WTC11 (cell line): ENCODE measurements around the gene NUP62. TPM values are rescaled to one million over a fixed set of nuclear protein-coding genes. Genes with fewer than 3 reads are reported as not detected.

Experiments
- ATAC-seq: fragments of 200-7000 bp; cut with Tn5 transposase; 2 replicates; pipeline ENCODE4 v1.10.0; 2021; ENCODE audit warnings: mild to moderate bottlenecking, moderate library complexity
- CTCF ChIA-PET: fragments of 300-600 bp; sonication (Branson Sonifier 250); formaldehyde crosslinking; loops from one replicate; lab custom pipeline; 2021; ENCODE audit warnings: antibody characterized with exemption; lab: Charles Lee
- POLR2A ChIA-PET: fragments of 350-600 bp; sonication (Branson Sonifier 250); formaldehyde crosslinking; loops from one replicate; lab custom pipeline; 2021; ENCODE audit warnings: antibody characterized with exemption; lab: Charles Lee
- DNase-seq: peaks from one replicate; pipeline ENCODE4 v3.0.0; 2021; ENCODE audit warnings: low spot score
- H3K27ac Mint-ChIP-seq: 2 replicates; pipeline ENCODE4 v1.8.0; 2021; ENCODE audit warnings: mixed read lengths
- H3K27me3 Mint-ChIP-seq: 2 replicates; pipeline ENCODE4 v1.8.0; 2021; ENCODE audit warnings: low read depth, mild to moderate bottlenecking, moderate library complexity, mixed read lengths
- H3K36me3 Mint-ChIP-seq: 2 replicates; pipeline ENCODE4 v1.8.0; 2021; ENCODE audit warnings: mixed read lengths
- H3K4me1 Mint-ChIP-seq: 2 replicates; pipeline ENCODE4 v1.8.0; 2022; ENCODE audit warnings: mixed read lengths
- H3K4me3 Mint-ChIP-seq: 2 replicates; pipeline ENCODE4 v1.8.0; 2021; ENCODE audit warnings: mild to moderate bottlenecking, moderate library complexity, mixed read lengths
- H3K9me3 Mint-ChIP-seq: 2 replicates; pipeline ENCODE4 v1.8.0; 2021; ENCODE audit warnings: mixed read lengths
- ATF3 ChIP-seq: sonication (generic); formaldehyde crosslinking; conservative IDR thresholded peaks from 2 replicates; pipeline ENCODE4 v1.8.1; 2022; ENCODE audit warnings: mild to moderate bottlenecking, missing genetic modification reagents
- GABPB1 ChIP-seq: sonication (generic); formaldehyde crosslinking; IDR thresholded peaks from 2 replicates; pipeline ENCODE4 v1.8.1; 2023; ENCODE audit warnings: mild to moderate bottlenecking, missing genetic modification reagents
- GTF2I ChIP-seq: fragments of 250-450 bp; sonication (Bioruptor Pico); conservative IDR thresholded peaks from 2 replicates; pipeline ENCODE4 v1.4.0; 2021; ENCODE audit warnings: mild to moderate bottlenecking
- MXD4 ChIP-seq: fragments of 250-450 bp; sonication (Bioruptor Pico); IDR thresholded peaks from 2 replicates; pipeline ENCODE4 v1.8.0; 2021; ENCODE audit warnings: mild to moderate bottlenecking, moderate library complexity, borderline replicate concordance
- NFATC4 ChIP-seq: fragments of 250-450 bp; sonication (Bioruptor Pico); IDR thresholded peaks from 2 replicates; pipeline ENCODE4 v1.9.0; 2021; ENCODE audit warnings: mild to moderate bottlenecking
- RELA ChIP-seq: sonication (generic); formaldehyde crosslinking; IDR thresholded peaks from 2 replicates; pipeline ENCODE4 v1.8.1; 2022; ENCODE audit warnings: missing genetic modification reagents, mild to moderate bottlenecking, borderline replicate concordance
- SMAD3 ChIP-seq: sonication (generic); formaldehyde crosslinking; IDR thresholded peaks from 2 replicates; pipeline ENCODE4 v1.8.0; 2022; ENCODE audit warnings: missing genetic modification reagents, mild to moderate bottlenecking, borderline replicate concordance
- TP53 ChIP-seq: sonication (generic); formaldehyde crosslinking; IDR thresholded peaks from 2 replicates; pipeline ENCODE4 v1.8.1; 2023; ENCODE audit warnings: mild to moderate bottlenecking, missing genetic modification reagents
- ZNF138 ChIP-seq: sonication (generic); formaldehyde crosslinking; conservative IDR thresholded peaks from 2 replicates; pipeline ENCODE4 v1.8.1; 2022; ENCODE audit warnings: mild to moderate bottlenecking, moderate library complexity, missing genetic modification reagents
- ZNF232 ChIP-seq: sonication (generic); formaldehyde crosslinking; IDR thresholded peaks from 2 replicates; pipeline ENCODE4 v1.8.0; 2022; ENCODE audit warnings: mild to moderate bottlenecking, missing genetic modification reagents
- ZSCAN18 ChIP-seq: fragments of 250-450 bp; sonication (Bioruptor Pico); IDR thresholded peaks from 2 replicates; pipeline ENCODE4 v2.1.2; 2022; ENCODE audit warnings: mild to moderate bottlenecking, moderate library complexity
- total RNA-seq: library from RNA; stranded (reverse); gene quantifications from 3 replicates; pipeline ENCODE4 v1.2.3, GENCODE V29; 2021
- TF ChIP-seq, protein P1 (sequence below): fragments of 250-450 bp; sonication (Bioruptor Pico); conservative IDR thresholded peaks from 2 replicates; pipeline ENCODE4 v1.9.0; 2021; ENCODE audit warnings: mild to moderate bottlenecking
- TF ChIP-seq, protein P2 (sequence below): sonication (generic); formaldehyde crosslinking; IDR thresholded peaks from 2 replicates; pipeline ENCODE4 v1.8.1; 2023; ENCODE audit warnings: mild to moderate bottlenecking, missing genetic modification reagents
- TF ChIP-seq, protein P3 (sequence below): sonication (generic); formaldehyde crosslinking; IDR thresholded peaks from 2 replicates; pipeline ENCODE4 v1.8.1; 2023; ENCODE audit warnings: mild to moderate bottlenecking, missing genetic modification reagents, moderate library complexity
- TF ChIP-seq, protein P4 (sequence below): fragments of 250-450 bp; sonication (Bioruptor Pico); IDR thresholded peaks from 2 replicates; pipeline ENCODE4 v1.9.0; 2021; ENCODE audit warnings: moderate library complexity, mild to moderate bottlenecking, inconsistent platforms, borderline replicate concordance

NUP62 gene
- total RNA-seq, 1 experiment from 2014 or later: 87.1 TPM

DNA sequence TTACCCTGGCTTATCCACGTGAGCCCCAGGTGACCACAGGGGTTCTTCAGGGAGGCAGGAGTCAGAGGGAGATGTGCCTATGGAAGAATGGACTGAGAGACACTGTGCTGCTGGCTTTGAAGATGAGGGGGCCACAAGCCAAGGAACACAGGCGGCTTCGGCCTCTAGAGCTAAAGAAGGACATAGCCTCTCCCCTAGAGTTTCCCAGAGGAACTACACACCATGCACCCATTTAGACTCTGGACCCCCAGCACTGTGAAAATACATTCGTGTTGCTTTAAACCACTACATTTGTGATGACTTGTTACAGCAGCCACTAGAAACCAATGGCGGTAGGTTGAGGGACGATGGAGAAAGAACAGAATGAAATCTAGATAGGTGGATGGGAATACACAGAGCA, 14.0 kb downstream of the NUP62 start:
- Mint-ChIP-seq H3K27me3 (no peaks in the 10 kb centered on the region), H3K4me1 (peaks cover 11% of the 10 kb centered on the region), H3K27ac (no peak overlapping the region; the same call in 1 of the 2 replicates), H3K36me3 (peaks cover 51% of the 10 kb centered on the region), H3K9me3 (peaks cover 6% of the 10 kb centered on the region), H3K4me3 (no peak overlapping the region)
- CTCF ChIA-PET: interaction anchor here (0.7 to 3.1 kb wide), 4 partner anchors 12 to 1788 kb away, joined by 3 to 18 read pairs (median 4); no protein-coding TSS in a partner anchor
- 0 out of 2 replicates have a peak, but pooled peaks have one; percentile 14 for TF ChIP-seq GTF2I
- TF ChIP-seq, protein P1, sequence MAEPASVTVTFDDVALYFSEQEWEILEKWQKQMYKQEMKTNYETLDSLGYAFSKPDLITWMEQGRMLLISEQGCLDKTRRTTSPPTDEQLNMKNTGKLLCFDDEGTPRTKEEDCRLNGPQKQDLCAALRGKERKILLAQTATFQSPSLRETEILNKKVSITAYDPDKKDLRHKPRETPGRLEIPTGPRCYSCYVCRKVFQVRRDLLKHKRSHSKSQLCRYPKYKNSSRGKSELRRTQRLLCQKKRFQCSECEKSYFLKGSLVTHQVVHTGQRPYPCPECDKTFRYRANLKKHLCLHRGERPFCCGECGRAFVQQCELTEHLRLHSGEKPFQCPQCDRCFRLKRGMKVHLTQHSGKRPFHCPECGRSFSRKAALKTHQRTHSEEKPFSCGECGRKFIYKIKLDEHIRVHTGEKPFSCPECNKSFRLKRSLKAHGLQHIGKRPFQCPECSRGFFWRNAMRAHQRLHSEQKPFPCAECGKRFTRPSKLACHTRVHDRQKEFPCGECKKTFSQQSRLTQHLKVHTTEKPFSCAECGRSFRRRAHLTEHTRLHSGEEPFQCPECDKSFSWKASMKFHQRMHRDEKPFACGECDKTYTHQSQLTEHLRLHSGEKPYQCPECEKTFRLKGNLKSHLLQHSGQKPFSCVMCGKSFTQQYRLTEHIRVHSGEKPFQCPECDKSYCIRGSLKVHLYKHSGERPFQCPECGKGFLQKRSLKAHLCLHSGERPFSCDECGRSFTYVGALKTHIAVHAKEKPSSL (CRISPR knock-in tag): no peak
- POLR2A ChIA-PET: no interaction called here
- no peak for ATAC-seq
- DNase-seq: no peak

GRCh38 chr19:49913720-49914119, 15.6 kb downstream of the NUP62 start:
- POLR2A ChIA-PET: interaction anchor here (0.5 to 1.7 kb wide), 2 partner anchors 16 to 938 kb away, joined by 3 to 9 read pairs; partner anchors contain the start of genes ATF5 and NUP62
- TF ChIP-seq NFATC4 (CRISPR knock-in tag): no peak
- no peak for TF ChIP-seq ATF3 (CRISPR knock-in tag)
- TF ChIP-seq, protein P2, sequence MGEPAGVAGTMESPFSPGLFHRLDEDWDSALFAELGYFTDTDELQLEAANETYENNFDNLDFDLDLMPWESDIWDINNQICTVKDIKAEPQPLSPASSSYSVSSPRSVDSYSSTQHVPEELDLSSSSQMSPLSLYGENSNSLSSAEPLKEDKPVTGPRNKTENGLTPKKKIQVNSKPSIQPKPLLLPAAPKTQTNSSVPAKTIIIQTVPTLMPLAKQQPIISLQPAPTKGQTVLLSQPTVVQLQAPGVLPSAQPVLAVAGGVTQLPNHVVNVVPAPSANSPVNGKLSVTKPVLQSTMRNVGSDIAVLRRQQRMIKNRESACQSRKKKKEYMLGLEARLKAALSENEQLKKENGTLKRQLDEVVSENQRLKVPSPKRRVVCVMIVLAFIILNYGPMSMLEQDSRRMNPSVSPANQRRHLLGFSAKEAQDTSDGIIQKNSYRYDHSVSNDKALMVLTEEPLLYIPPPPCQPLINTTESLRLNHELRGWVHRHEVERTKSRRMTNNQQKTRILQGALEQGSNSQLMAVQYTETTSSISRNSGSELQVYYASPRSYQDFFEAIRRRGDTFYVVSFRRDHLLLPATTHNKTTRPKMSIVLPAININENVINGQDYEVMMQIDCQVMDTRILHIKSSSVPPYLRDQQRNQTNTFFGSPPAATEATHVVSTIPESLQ: no peak
- TF ChIP-seq SMAD3 (CRISPR knock-in tag): no peak
- no peak for TF ChIP-seq MXD4 (CRISPR knock-in tag)
- TF ChIP-seq ZNF232 (CRISPR knock-in tag): no peak
- TF ChIP-seq, protein P3, sequence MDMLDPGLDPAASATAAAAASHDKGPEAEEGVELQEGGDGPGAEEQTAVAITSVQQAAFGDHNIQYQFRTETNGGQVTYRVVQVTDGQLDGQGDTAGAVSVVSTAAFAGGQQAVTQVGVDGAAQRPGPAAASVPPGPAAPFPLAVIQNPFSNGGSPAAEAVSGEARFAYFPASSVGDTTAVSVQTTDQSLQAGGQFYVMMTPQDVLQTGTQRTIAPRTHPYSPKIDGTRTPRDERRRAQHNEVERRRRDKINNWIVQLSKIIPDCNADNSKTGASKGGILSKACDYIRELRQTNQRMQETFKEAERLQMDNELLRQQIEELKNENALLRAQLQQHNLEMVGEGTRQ (CRISPR knock-in tag): no peak
- TF ChIP-seq, all 79 proteins: peak for 0
- Mint-ChIP-seq H3K4me1 (peaks cover 8% of the 10 kb centered on the region), H3K9me3 (peaks cover 6% of the 10 kb centered on the region), H3K36me3 (peaks cover 63% of the 10 kb centered on the region), H3K27ac (peak overlapping the region; percentile 75; the same call in 1 of the 2 replicates), H3K4me3 (no peak overlapping the region), H3K27me3 (no peaks in the 10 kb centered on the region)
- CTCF ChIA-PET: interaction anchor here (0.9 to 3.1 kb wide), 8 partner anchors 15 to 84 kb away, joined by 3 to 18 read pairs (median 6); partner anchors contain the start of genes ATF5 and NUP62
- DNase-seq (no peak), ATAC-seq (peak; percentile 5; the same call in 1 of the 2 replicates)

DNA sequence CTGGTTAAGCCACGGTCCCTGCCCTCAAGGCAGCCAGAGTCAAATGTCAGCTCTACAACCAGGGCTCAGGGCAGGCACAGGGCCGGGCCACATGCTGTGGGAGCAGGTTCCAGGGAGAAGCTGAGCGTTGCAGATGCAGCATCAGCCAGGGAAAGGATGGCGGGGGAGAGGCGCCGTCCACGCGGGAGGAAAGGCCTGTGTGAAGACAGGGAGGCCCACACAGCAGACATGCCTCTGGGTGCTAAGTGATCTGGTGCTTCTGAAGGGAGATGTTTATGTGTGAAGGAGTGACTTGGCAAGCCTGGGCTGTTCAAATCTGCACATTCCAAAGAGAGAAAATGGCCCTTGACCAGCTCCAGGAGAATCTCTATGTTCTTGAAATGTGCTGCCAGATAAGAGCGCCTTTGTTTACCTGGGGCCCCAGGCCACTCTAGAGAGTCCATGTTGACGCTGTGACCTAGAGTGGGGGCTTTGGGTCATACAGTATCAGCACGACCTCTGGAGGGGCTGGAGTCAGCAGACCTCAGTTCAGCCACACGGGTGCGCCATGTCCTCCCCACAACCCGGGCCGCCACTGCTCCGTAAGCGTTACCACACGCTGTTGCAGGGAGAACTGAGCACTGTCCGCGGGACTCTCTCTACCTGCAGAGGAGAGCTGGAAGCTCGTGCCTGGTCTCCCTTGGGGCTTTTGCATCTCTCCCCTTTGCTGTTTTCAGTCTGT, 16.2 kb downstream of the NUP62 start:
- TF ChIP-seq RELA (CRISPR knock-in tag) (no peak), TP53 (CRISPR knock-in tag) (no peak), ZSCAN18 (CRISPR knock-in tag) (no peak), GABPB1 (CRISPR knock-in tag) (0 out of 2 replicates have a peak, but pooled peaks have one; percentile 14), ZNF138 (CRISPR knock-in tag) (no peak)
- TF ChIP-seq, protein P4, sequence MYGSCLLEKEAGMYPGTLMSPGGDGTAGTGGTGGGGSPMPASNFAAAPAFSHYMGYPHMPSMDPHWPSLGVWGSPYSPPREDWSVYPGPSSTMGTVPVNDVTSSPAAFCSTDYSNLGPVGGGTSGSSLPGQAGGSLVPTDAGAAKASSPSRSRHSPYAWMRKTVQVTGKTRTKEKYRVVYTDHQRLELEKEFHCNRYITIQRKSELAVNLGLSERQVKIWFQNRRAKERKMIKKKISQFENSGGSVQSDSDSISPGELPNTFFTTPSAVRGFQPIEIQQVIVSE (CRISPR knock-in tag): no peak
- DNase-seq (peak; percentile 66), ATAC-seq (peak; percentile 86)
- H3K27ac Mint-ChIP-seq: peak overlapping the region; percentile 75; the same call in 1 of the 2 replicates
- ChIA-PET CTCF (interaction anchor here (1.1 to 3.1 kb wide), 6 partner anchors 16 to 73 kb away, joined by 3 to 18 read pairs (median 6); partner anchors contain the start of genes ATF5 and NUP62), POLR2A (interaction anchor here (1.7 kb wide), 1 partner anchor 16 kb away, joined by 9 read pairs; the partner anchor contains the start of genes ATF5 and NUP62)
- peaks cover 64% of the 10 kb centered on the region for H3K36me3 Mint-ChIP-seq
- H3K4me3 Mint-ChIP-seq: no peak overlapping the region
- peaks cover 6% of the 10 kb centered on the region for H3K9me3 Mint-ChIP-seq
- H3K27me3 Mint-ChIP-seq: no peaks in the 10 kb centered on the region
- peaks cover 8% of the 10 kb centered on the region for H3K4me1 Mint-ChIP-seq
